DND-41 (cell line): ENCODE data around the gene RTRAF.

Experiments used
- CTCF ChIP-seq: IDR thresholded peaks from 2 replicates; pipeline ENCODE4 v1.5.1; 2012; ENCODE audit warnings: borderline replicate concordance, low read length, moderate library complexity, mild to moderate bottlenecking; ENCODE audit not compliant: poor library complexity, severe bottlenecking; ENCODE audit errors: extremely low read depth
- EZH2 ChIP-seq: IDR thresholded peaks from 3 replicates; pipeline ENCODE4 v1.6.1; 2012; ENCODE audit warnings: borderline replicate concordance, low read depth, mild to moderate bottlenecking, moderate library complexity, low read length, inconsistent platforms; ENCODE audit not compliant: severe bottlenecking

GRCh38 chr14:52026901-52027300 is 37.6 kb downstream of the RTRAF start:
- no peak for TF ChIP-seq CTCF
- no peak for TF ChIP-seq EZH2
